Measurements from ENCODE around the gene TMEM209.
"Not testable (repeated sequence)": the region's sequence is repeated elsewhere in the genome, so short reads cannot be mapped to it uniquely, and the experiment has no call there.

TMEM209 gene

GRCh38 chr7:130232209-130232608 lies 27.0 kb upstream of the TMEM209 start:
- Histone ChIP-seq H4K20me1 (ENCODE audit: low read depth, low read length) (no peaks in the 10 kb centered on the region), H3K36me3 (ENCODE audit: low read length) (no peaks in the 10 kb centered on the region), H3K27me3 (ENCODE audit: low read length) (no peaks in the 10 kb centered on the region), H3K4me2 (ENCODE audit: low read depth, low read length, poor library complexity, severe bottlenecking) (no peak overlapping the region), H3K9me3 (ENCODE audit: insufficient read depth, low read length) (no peaks in the 10 kb centered on the region), H2AFZ (ENCODE audit: low read depth, low read length, severe bottlenecking) (no peak overlapping the region), H3F3A (ENCODE audit: insufficient read depth) (peaks cover 18% of the 10 kb centered on the region), H3K27ac (ENCODE audit: low read depth, low read length) (no peak overlapping the region), H3K79me2 (ENCODE audit: insufficient read depth, low read length) (no peaks in the 10 kb centered on the region), H3K9me2 (replicated peaks; ENCODE audit: insufficient read depth, low read length) (no peaks in the 10 kb centered on the region), H3K4me3 (ENCODE audit: insufficient read depth, low read length, poor library complexity, severe bottlenecking) (no peak overlapping the region), H3K9ac (ENCODE audit: low read length) (no peak overlapping the region)
- TF ChIP-seq EZH2phosphoT487 (conservative IDR thresholded peaks at IDR 0.05; ENCODE audit: low read length): no peak

- Histone ChIP-seq H2AFZ (ENCODE audit: low read depth, low read length, severe bottlenecking) (peak overlapping the region; percentile 6), H3K4me2 (ENCODE audit: low read depth, low read length, poor library complexity, severe bottlenecking) (no peak overlapping the region), H3F3A (ENCODE audit: insufficient read depth) (peaks cover 18% of the 10 kb centered on the region), H3K4me3 (ENCODE audit: insufficient read depth, low read length, poor library complexity, severe bottlenecking) (no peak overlapping the region), H3K27me3 (ENCODE audit: low read length) (no peaks in the 10 kb centered on the region), H3K79me2 (ENCODE audit: insufficient read depth, low read length) (no peaks in the 10 kb centered on the region), H3K36me3 (ENCODE audit: low read length) (no peaks in the 10 kb centered on the region), H3K9me2 (replicated peaks; ENCODE audit: insufficient read depth, low read length) (no peaks in the 10 kb centered on the region), H4K20me1 (ENCODE audit: low read depth, low read length) (no peaks in the 10 kb centered on the region), H3K27ac (ENCODE audit: low read depth, low read length) (no peak overlapping the region), H3K9ac (ENCODE audit: low read length) (no peak overlapping the region), H3K9me3 (ENCODE audit: insufficient read depth, low read length) (no peaks in the 10 kb centered on the region)
- TF ChIP-seq CTCF (IDR thresholded peaks at IDR 0.05; ENCODE audit: insufficient read depth, low read length, poor library complexity, severe bottlenecking) (no peak), EZH2phosphoT487 (conservative IDR thresholded peaks at IDR 0.05; ENCODE audit: low read length) (no peak)
These were observed 26.6 kb upstream of the TMEM209 start for GRCh38 chr7:130231792-130232191.

GRCh38 chr7:130229981-130230380 lies 24.8 kb upstream of the TMEM209 start:
- H2AFZ ChIP-seq (ENCODE audit: low read depth, low read length, severe bottlenecking); H3K36me3 ChIP-seq (ENCODE audit: low read length); H3K4me2 ChIP-seq (ENCODE audit: low read depth, low read length, poor library complexity, severe bottlenecking); H3K9me3 ChIP-seq (ENCODE audit: insufficient read depth, low read length); H3K4me3 ChIP-seq (ENCODE audit: insufficient read depth, low read length, poor library complexity, severe bottlenecking); H3K79me2 ChIP-seq (ENCODE audit: insufficient read depth, low read length); H3K9ac ChIP-seq (ENCODE audit: low read length); H3K9me2 ChIP-seq (replicated peaks; ENCODE audit: insufficient read depth, low read length); H3K27me3 ChIP-seq (ENCODE audit: low read length); H4K20me1 ChIP-seq (ENCODE audit: low read depth, low read length): not testable (repeated sequence)
- Histone ChIP-seq H3F3A (ENCODE audit: insufficient read depth) (peaks cover 18% of the 10 kb centered on the region), H3K27ac (ENCODE audit: low read depth, low read length) (peak overlapping the region; percentile 95)

GRCh38 chr7:130228840-130229502 lies 23.8 kb upstream of the TMEM209 start:
- Histone ChIP-seq H3K27ac (ENCODE audit: low read depth, low read length) (peak overlapping the region; percentile 95), H3F3A (ENCODE audit: insufficient read depth) (peaks cover 18% of the 10 kb centered on the region), H3K9me2 (replicated peaks; ENCODE audit: insufficient read depth, low read length) (no peaks in the 10 kb centered on the region), H3K4me3 (ENCODE audit: insufficient read depth, low read length, poor library complexity, severe bottlenecking) (peak overlapping the region; percentile 14), H3K4me2 (ENCODE audit: low read depth, low read length, poor library complexity, severe bottlenecking) (peak overlapping the region; percentile 82), H3K9me3 (ENCODE audit: insufficient read depth, low read length) (no peaks in the 10 kb centered on the region), H3K9ac (ENCODE audit: low read length) (peak overlapping the region; percentile 46), H4K20me1 (ENCODE audit: low read depth, low read length) (no peaks in the 10 kb centered on the region), H3K27me3 (ENCODE audit: low read length) (no peaks in the 10 kb centered on the region), H3K79me2 (ENCODE audit: insufficient read depth, low read length) (no peaks in the 10 kb centered on the region), H2AFZ (ENCODE audit: low read depth, low read length, severe bottlenecking) (peak overlapping the region; percentile 75), H3K36me3 (ENCODE audit: low read length) (no peaks in the 10 kb centered on the region)
- TF ChIP-seq EZH2phosphoT487 (conservative IDR thresholded peaks at IDR 0.05; ENCODE audit: low read length): no peak
- TF ChIP-seq CTCF (IDR thresholded peaks at IDR 0.05; ENCODE audit: insufficient read depth, low read length, poor library complexity, severe bottlenecking): no peak

Data from SU-DHL-6 (cell line).